NCI-H748 (cell line): Measurements from ENCODE around the gene ZBTB20.

Experiments used
- DNase-seq: peaks from one replicate; lab custom pipeline; 2025; ENCODE audit not compliant: unreplicated experiment; lab: John Stamatoyannopoulos, UW

The ZBTB20 gene

DNA sequence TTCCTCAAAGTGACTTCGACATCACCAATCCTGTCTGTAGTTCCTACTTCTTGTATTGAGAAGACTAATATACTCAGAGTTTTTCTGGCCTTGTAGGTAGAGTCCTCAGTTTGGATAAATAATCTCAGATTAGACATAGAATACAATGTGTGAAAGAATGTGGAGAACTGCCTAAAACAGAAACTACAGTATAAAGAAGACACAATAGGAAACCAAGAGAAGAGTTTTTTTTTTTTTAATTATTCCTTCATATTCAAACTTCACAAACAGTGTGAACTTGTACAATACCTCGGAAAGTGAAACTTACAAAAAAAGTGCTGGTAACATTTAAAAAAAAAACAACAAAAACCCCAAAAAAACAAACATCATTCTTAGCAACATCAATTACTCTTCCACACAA lies 832.8 kb downstream of the ZBTB20 start:
- no peak for DNase-seq

DNA sequence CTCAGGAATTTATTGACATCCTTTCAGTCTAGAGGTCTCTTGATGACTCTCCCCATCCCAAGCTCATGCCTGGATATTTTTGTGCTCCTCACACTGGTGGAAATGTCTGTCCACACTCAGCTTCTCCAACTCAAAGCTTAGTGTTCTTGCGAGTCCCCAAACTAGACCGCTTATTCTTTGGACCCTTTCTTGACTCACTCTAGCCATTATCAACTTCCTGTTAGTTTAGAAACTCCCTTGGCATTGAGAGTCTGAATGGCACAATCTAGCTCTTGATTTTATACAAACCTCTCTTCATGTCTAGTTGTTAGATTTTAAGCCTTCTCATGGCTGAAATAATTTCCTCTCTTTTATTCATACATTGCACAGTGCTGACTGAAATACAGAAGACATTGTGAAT lies 833.7 kb downstream of the ZBTB20 start:
- DNase-seq, result no peak

- no peak for DNase-seq
These were observed 836.4 kb downstream of the ZBTB20 start for GRCh38 chr3:114310695-114311094.

DNA sequence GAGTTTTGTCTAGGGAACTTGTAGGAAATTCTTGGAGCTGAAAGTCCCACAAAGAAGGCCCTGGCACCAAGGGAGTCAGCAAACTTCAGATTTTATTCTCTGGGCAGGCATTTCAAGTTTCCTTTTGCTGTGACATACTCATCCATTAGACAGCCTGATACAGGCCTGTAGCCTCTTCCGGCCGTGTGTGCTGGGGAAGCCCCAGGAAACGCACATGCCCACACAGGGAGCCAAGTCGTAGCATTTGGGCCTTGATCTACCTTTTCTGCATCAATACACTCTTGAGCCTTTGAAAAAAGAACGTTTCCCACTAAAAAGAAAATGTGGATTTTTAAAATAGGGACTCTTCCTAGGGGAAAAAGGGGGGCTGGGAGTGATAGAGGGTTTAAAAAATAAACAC lies 838.3 kb downstream of the ZBTB20 start:
- DNase-seq, result no peak

DNA sequence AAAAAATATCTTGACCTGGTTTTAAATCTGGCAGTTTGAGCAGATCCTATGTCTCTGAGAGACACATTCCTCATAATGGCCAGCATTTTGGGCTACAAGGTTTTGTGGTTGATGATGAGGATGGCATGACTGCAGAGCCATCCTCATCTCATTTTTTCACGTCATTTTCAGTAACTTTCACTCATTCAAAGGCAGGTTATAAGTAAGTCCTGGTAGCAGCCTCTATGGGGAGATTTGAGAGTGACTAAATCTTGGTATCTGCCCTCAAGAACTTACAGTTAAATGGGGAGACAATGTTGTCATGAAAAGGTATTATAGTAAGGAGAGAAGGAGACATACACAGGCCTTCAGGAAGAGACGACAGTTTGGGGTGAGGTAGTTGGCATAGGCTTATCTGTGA lies 838.7 kb downstream of the ZBTB20 start:
- DNase-seq, result no peak

- DNase-seq, result no peak
These were observed 839.3 kb downstream of the ZBTB20 start for GRCh38 chr3:114307832-114308231.

DNA sequence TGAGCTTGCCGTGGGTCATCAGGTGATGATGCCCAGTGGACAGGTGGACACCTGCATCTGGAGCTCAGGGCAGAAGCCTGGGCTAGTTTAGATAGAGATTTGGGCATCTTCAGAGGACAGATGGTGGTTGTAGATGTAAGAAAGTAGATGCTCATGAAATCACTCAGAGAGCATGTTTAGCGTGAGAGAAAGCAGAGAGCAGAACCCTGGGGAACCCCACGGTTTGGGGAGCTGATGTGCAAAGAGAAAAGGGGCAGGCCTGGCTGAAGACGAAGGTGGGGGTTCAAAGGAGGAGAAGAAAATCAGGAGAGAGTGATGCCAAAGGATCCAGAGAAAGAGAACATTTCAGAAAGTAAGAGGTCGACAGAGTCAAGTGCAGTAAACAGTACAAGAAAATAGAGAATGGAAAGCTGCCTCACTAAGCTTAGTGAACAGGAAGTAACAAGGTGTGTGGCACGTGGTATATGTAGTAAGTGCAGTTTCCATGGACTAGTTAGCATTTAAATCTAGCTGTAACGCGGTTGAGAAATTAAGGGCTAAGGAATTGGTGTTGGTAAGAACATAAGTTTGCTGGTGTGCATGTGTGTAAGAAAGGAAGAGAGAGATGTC lies 839.8 kb downstream of the ZBTB20 start:
- DNase-seq, result no peak

DNA sequence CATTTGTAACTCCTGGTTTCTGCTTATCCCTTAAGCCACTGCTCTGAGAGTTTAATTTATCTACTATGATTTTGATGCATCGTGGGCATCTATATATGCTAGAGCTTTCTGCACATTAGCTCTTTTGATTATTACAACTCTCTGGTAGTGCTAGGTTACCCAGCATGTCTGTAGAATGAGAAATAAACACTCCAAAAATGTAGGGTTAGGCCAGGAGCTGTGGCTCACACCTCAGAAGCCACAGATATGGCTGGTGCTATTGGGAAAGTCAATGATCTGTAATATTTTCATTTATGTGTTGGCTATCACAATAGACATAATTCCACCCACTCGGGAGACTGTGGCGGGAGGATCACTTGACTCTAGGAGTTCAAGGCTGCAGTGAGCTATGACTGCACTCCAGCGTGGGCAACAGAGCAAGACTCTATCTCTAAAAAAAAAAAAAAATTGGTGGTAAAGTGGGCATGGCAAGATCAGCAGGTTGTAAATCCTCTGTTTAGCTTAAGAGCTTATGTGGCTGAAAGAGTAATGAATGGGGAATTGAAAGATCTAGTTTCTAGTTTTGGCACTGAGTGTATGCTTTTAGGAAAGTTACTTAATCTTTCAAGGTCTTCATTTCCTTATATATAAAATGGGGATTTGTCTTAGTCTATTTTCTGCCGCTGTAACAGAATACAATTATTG lies 847.0 kb downstream of the ZBTB20 start:
- DNase-seq, result no peak

GRCh38 chr3:114299421-114299820 lies 847.7 kb downstream of the ZBTB20 start:
- peak; percentile 25 for DNase-seq

DNA sequence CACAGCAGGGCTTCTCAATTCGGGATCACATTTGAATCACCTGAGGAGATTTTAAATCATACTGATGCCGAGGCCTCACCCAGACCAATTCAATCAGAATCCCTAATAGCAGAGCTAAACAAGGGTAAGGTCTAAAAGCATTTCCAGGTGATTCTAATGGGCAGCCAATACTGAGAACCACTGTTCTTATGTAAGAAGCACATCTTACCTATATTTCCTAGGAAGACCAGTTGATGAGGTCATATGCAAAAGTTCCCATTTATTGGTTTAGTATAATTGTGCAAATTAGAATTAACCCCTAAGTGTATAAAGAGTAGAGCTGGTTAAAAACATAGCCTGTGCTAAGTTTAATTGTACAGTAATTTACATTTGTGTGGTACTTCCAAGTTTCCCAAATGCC lies 851.1 kb downstream of the ZBTB20 start:
- DNase-seq, result no peak

DNA sequence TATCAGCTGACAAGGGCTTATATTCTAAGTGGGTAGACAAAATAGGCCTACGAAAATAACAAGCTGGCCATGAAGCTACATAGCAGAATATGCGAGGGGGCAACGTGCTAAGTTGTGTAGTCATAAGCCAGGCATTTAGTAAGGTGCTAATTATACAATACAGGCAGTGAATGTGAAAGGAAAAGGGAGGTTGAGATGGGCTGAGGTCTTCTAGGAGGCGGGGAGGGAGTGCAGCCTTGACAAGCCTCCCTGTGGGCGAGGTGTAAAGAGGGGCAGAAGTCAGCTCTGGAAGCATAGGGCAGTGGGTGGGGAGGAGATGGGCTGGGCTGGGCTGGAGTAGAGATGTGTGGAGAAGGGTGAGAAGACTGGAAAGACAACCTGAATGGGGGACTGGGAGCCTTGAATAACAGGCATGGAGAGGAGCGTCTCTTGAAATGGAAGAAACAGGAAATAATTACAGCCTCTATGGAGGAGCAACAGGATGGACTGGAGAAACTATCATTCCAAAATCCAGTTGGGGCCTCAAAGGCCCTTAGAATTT lies 852.1 kb downstream of the ZBTB20 start:
- DNase-seq, result no peak

GRCh38 chr3:114293838-114294535 lies 853.1 kb downstream of the ZBTB20 start, which contains the start of gene TIGIT:
Gene TIGIT (plus strand): TSS chr3:114294028. CDS start chr3:114294062, 34 bp downstream.
- no peak for DNase-seq

GRCh38 chr3:114290911-114291901 lies 855.9 kb downstream of the ZBTB20 start:
- DNase-seq, result peak; percentile 58

GRCh38 chr3:114286266-114286665 lies 860.8 kb downstream of the ZBTB20 start:
- no peak for DNase-seq

DNA sequence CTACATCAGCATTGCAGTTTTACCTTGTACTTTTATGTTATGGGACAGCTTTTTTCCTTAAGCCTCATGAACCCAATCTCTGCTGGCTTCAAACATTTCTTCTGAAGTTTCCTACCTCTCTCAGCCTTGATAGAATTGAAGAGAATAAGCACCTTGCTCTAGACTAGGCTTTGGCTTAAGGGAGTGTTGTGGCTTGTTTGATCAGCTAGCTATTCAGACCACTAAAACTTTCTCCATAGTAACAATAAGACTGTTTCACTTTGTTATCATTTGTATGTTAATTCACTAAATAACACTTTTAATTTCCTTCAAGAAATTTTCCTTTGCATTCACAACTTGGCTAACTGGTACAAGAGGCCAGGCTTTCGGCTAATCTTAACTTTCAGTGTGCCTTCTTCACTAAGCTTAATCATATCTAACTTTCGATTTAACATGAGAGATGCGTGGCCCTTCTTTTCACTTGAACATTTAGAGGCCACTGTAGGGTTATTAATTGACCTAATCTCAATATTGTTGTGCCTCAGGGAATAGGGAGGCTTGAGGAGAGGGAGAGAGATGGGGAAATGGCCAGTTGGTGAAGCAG lies 861.3 kb downstream of the ZBTB20 start:
- no peak for DNase-seq

- no peak for DNase-seq
These were observed 862.4 kb downstream of the ZBTB20 start for GRCh38 chr3:114284644-114285043.
